Measurements from ENCODE around the gene TBCE. TPM values are rescaled to one million over a fixed set of nuclear protein-coding genes. Genes with fewer than 3 reads are reported as not detected.

The TBCE gene
- total RNA-seq (2014; rRNA removed; shearing (Covaris generic)): 18.1 and 20.3 TPM in 2 replicates

GRCh38 chr1:235367000-235367908 is at the start of gene TBCE:
TBCE (plus strand) TSS chr1:235367427; CDS start chr1:235380050, 12,623 bp downstream.
- DNase-seq (ENCODE audit: low read depth): peak; percentile 95

GRCh38 chr1:235319255-235319654 is 48.0 kb upstream of the TBCE start:
- DNase-seq (ENCODE audit: low read depth): no peak

DNA sequence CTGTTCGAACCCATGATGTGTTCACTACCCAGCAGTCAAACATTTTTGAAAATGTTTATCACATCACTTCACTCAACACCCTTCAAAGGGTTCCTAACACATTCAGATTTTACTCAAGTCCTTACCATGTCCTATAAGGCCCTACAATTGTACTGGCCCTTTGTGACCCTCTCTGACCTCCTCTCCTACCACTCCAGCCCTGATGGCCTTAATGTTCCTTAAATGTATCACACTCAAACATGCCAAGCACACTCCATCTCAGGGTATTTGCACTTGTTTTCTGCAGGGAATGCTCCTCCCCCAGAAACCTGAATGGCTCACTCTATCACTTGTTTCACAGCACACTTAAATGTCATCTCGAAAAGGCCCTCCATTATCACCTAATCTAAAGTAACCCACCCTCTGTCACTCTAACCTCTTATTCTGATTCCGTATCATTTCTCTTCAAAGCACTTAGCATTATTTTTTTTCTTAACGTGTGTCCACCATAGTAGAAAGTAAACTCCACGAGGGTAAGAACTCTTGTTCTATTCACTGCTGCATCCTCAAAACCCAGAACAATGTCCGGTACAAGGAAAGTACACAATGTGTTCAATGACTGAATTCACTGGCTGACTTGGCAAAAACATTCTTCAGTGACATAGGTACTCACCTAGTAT is 46.6 kb upstream of the TBCE start:
- DNase-seq (ENCODE audit: low read depth): no peak

GRCh38 chr1:235324296-235324695 is 42.9 kb upstream of the TBCE start:
- DNase-seq (ENCODE audit: low read depth): no peak

DNA sequence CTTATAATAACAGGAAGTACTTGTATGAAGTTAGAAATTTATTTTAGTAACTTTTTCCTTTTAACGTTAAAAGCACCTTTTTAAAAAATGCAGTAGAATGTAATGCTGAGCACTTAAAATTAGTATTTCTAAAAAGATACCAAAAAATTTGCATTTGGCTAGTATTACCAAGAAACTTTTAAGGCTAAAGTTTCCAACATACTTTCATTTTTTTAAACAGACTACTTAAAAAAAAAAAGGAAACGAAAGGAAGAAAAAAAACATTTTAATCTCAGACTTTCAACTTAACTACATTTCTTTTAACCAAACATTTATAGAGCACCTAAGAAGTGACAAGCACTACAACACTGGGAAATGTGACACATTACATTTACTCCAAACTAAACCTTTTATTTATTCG is 42.1 kb upstream of the TBCE start:
- DNase-seq (ENCODE audit: low read depth): no peak

- no peak for DNase-seq (ENCODE audit: low read depth)
Observed at GRCh38 chr1:235325854-235326253, 41.4 kb upstream of the TBCE start.

- DNase-seq (ENCODE audit: low read depth): peak; percentile 26
Observed at GRCh38 chr1:235326719-235327558, 40.3 kb upstream of the TBCE start.

DNA sequence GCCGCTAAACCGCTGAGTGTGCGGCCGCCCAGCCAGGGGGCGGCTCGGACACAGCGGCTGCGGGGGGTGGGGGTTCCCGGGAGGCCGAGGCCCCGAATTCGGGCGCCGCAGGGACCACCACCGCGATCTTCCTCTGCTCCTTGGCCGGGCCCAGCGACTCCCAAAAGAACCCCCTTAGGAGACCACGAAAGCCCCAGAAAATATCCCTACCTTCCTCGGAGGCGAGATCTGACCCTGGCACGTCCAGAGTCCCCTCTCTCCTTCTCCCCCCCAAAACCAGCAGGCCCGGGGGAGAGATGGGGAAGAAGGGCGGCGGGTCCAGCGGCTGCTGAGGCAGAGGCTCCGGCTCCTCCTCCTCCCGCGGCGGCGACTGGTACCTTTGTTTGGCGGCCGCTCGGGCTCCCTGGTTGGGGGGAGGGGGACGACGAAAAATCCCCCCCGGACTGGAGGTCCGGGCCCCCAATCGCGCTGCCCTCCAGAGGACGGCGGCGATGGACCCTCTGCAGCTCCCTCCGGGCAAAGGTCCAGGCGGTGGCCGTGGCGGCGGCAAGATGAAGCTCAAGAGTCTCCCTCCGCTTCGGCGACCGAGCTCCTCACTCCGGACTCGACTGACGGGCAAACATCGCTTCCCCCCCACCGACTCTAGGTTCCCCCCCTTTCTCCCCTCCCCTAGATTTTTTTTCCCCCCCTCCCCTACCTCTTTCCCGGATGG is 39.5 kb upstream of the TBCE start, which contains the start of gene ARID4B:
ARID4B (minus strand) TSS at position 621 of the 712 bp plus-strand sequence. CDS start 1,260 bp downstream, outside the sequence.
- no peak for DNase-seq (ENCODE audit: low read depth)

- peak; percentile 99 for DNase-seq (ENCODE audit: low read depth)
Observed at GRCh38 chr1:235328271-235329138, 38.7 kb upstream of the TBCE start, which contains the start of gene GGPS1. GGPS1 (plus strand) TSS chr1:235328570; CDS start chr1:235335265, 6,695 bp downstream.

DNA sequence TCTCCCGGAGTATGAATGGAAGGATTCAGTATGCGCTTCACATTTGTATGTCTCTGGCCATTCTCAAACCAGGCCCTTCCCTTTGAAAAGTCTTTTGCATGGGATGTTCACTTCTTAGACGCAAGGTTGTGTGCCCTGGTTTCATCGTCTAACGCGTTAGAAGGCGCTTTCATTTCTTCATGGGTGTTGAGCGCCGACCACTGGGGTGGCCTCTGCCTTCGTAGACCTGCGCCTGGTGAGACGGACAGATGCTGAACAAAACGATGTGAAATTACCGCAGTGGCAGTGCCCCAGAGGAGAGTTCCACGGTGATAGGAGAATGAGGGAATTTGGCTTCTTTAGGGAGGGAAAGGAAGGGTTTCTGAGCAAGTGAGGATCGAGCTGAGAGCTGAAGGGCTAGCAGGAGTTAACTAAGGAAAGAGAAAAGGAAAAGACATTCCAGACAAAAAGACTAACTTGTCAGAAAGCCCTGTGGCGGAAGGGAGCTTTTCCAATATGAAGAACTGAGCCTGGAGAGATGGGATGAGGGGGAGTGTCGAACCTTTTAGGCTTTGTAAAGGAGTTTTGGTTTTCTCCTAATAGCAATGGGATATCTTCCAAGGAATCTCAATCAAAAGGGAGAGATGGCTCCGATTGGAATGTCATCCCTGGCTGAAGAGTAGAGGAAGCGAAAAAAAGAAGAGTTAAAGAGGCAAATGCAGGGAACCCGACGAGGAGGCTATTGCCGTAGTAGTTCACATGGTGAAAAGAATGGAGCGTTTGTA is 37.9 kb upstream of the TBCE start:
- peak; percentile 36 for DNase-seq (ENCODE audit: low read depth)

DNA sequence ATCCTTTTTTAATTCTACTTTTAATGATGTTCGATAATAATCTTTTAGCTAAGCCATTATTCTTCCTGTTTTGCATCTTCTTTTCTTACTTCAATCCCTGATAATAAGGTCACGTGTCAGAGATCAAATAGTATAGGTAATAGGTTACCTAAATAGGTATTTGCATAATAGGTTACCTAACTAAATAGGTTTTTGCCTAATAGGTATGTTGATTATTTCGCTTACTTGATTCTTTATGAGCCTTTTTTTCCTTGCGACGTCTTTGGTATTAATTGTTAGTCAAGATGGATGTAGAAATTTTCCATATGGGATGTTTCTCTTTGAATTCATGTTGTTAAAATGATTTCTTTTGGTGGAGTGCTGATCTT is 36.3 kb upstream of the TBCE start:
- DNase-seq (ENCODE audit: low read depth): no peak

DNA sequence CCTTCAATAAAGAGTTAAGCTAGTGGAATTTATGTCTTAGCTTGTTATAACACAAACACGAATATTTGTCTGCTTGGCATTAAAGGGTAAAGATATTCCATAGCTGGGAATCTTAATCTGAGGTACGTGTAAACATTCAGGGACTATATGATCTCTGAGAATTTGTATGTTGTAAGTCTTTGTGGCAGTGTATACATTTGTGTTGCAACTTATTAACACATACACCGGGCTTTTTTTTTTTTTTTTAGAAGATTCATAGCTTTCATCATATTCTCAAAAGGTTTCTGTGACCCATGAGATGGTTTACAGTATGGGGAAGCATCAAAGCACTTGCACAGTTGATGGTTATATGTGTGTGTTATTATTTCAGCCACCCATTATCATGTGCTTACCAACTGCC is 35.8 kb upstream of the TBCE start:
- no peak for DNase-seq (ENCODE audit: low read depth)

- DNase-seq (ENCODE audit: low read depth): peak; percentile 13
Observed at GRCh38 chr1:235336903-235337302, 30.3 kb upstream of the TBCE start.

- peak; percentile 8 for DNase-seq (ENCODE audit: low read depth)
Observed at GRCh38 chr1:235339746-235340145, 27.5 kb upstream of the TBCE start.

- DNase-seq (ENCODE audit: low read depth): no peak
Observed at GRCh38 chr1:235341334-235341733, 25.9 kb upstream of the TBCE start.

DNA sequence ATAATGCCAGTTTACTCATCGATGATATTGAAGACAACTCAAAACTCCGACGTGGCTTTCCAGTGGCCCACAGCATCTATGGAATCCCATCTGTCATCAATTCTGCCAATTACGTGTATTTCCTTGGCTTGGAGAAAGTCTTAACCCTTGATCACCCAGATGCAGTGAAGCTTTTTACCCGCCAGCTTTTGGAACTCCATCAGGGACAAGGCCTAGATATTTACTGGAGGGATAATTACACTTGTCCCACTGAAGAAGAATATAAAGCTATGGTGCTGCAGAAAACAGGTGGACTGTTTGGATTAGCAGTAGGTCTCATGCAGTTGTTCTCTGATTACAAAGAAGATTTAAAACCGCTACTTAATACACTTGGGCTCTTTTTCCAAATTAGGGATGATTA is 25.2 kb upstream of the TBCE start:
- DNase-seq (ENCODE audit: low read depth): no peak

DNA sequence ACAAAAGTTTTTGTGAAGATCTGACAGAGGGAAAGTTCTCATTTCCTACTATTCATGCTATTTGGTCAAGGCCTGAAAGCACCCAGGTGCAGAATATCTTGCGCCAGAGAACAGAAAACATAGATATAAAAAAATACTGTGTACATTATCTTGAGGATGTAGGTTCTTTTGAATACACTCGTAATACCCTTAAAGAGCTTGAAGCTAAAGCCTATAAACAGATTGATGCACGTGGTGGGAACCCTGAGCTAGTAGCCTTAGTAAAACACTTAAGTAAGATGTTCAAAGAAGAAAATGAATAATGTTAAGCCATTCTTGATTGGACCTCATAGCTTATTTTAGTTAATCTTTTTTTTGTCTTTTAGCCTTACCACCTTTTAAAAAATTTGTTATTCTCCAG is 24.8 kb upstream of the TBCE start:
- DNase-seq (ENCODE audit: low read depth): no peak

DNA sequence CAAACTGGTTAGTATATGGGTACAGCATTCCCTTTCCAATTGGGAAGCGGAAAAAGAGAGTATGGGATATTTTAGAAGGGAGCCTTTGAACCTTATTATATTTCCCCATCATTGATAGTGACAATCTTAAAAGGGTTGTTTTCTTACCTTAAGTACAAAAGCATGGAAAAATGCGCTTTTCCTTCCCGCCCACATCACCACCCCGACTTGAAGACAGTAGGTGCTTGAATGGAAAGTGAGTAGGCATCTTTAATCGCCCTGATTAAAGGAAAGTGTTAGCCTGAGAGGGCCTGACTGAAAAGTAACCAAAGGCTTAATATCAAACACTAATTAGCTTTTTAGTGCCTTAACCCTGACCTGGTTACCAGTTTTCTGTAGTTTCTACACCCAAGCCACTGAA is 23.5 kb upstream of the TBCE start:
- DNase-seq (ENCODE audit: low read depth): no peak

- DNase-seq (ENCODE audit: low read depth): no peak
Observed at GRCh38 chr1:235351441-235351840, 15.8 kb upstream of the TBCE start.

- no peak for DNase-seq (ENCODE audit: low read depth)
Observed at GRCh38 chr1:235351898-235352297, 15.3 kb upstream of the TBCE start.

Data from RPMI7951 (cell line).